NCI-H1436 (cell line): Measurements from ENCODE around the gene SYT10.
A peak's percentile ranks its signal among the peaks of the same experiment; 100 is the strongest.
"Not testable (repeated sequence)": the region's sequence is repeated elsewhere in the genome, so short reads cannot be mapped to it uniquely, and the experiment has no call there.

Source experiments
- DNase-seq: peaks from one replicate; lab custom pipeline; 2025; lab: John Stamatoyannopoulos, UW

SYT10 gene, protein sequence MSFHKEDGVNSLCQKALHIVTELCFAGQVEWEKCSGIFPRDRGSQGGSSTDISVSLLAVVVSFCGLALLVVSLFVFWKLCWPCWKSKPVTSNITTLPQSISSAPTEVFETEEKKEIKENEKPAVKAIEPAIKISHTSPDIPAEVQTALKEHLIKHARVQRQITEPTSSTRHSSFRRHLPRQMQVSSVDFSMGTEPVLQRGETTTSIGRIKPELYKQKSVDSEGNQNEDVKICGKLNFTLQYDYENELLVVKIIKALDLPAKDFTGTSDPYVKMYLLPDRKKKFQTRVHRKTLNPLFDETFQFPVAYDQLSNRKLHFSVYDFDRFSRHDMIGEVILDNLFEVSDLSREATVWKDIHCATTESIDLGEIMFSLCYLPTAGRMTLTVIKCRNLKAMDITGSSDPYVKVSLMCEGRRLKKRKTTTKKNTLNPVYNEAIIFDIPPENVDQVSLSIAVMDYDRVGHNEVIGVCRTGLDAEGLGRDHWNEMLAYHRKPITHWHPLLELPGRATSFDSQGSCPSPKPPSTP

DNA sequence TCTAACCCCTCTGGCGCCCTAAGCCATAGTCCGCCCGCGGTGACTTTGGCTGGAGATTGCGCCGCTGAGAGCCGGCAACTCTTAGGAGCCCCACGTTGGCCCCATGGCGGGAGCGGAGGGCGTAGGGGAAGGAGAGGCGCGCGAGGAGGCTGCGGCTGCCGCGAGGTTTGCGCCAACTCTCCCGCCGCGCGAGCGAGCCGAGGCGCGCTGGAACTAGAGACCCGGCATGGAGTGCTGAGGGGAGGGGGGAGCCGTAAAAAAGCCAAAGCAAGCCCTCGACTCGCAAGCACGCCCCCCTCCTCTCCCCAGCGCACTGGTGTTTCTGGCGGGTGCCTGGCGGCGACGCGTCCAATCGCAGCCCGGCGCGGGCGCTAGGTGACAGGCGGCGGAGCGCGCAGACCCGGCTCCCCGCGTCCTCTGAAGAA lies at the start of gene SYT10:
SYT10 (minus strand) TSS at position 233 of the 425 bp plus-strand sequence. CDS start 297 bp downstream, outside the sequence.
- peak; percentile 80 for DNase-seq

DNA sequence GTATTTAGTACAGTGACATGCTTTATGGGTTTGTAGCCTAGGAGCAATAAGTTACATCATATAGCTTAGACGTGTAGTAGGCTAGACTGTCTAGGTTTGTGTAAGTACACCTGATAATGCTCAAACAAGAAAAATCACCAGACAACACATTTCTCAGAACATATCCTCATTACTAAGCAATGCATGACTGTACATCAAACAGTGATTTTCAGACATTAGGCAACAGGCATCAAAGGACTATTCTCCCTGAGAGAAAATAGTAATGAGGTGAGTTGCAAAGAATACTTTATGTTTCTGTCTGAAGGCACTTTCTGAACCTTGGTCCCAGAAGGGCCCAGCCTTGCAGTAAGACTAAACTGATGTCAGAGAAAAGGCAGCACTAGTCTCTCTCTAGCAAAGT lies 48.4 kb upstream of the SYT10 start:
- no peak for DNase-seq

DNA sequence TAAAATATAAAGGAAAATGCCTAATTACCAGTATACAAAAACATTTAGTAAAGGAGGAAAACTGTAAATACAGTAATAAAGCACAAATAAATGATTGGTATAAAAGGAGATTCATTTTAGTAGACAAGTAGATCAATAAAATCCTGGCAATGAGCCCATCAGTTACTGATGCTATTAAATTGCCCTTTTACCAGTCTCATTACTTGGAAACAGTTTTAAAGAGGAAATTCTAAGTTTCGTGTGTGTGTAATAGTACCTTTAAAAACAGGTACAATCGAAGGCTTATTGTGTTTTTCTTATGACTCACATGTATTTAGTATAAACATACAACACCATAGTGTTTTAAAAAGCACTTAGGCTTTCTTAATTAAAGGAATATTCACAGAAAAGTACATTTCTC lies 46.4 kb upstream of the SYT10 start:
- peak; percentile 5 for DNase-seq

DNA sequence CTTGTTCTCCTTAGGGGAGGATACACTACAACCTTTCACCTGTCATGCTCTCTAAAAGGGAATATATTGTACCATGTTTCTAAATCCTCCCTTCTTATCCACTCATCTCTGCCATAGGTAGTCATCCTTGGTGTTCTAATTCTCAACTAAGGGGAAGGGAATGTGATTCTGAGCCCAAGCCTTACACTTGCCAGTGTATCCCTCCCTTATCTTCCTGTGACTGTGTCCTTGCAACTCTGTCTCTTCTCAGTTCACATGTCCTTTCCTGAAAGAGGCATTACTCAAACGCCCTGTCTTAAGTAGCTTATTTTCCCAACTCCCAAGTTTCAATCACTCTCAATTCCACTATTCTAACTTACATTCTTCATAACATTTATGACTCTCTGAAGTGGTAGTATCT lies 44.5 kb upstream of the SYT10 start:
- no peak for DNase-seq

DNA sequence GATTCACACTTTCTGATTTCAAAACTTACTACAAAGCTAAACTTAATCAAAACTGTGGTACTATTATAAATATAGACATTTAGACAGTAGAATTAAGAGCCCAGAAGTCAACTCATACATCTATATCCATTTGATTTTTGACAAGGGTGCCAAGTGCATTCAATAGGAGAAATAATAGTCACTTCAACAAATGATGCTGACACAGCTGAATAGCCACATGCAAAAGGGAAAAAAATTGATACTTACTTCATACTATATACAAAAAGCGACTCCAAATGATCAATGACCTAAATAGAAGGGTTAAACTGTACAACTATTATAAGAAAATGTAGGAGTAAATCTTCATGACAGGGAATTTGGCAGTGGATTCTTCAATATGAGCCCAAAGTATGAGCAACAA lies 40.7 kb upstream of the SYT10 start:
- DNase-seq: no peak

DNA sequence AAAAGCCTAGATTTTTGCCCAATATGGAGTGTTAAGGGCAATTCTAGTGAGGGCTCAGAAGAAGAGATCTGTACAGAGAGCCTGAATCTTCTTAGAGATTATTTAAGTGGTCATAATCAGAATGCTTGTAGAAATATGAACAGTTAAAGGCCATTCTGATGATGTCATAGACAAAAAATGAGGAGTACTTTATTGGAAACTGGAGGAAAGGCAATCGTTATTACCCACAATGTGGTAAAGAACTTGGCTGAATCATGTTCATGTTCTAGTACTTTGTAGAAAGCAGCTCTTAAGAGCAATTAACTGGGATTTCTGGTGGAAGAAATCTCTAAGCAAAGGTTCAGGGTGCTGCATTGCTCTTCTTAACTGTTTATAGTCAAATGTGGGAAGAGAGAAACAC lies 36.4 kb upstream of the SYT10 start:
- DNase-seq: no peak

DNA sequence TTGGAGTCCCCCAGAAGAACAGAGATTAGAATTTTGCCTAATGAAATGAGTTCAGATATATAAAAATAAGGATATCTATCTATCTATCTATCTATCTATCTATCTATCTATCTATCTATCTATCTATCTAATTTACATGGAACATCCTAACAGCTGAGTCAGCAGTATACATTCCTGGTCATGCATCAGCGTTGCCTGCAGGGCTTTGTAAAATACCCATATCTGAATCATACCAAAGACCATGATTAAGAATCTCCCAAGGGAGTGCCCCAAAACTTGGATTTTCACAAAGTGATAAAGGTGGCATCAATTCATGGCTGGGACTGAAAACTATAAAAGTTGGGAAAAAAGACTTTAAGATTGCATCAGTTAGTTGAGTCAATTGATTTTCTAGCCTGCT lies 32.7 kb upstream of the SYT10 start:
- DNase-seq: no peak

DNA sequence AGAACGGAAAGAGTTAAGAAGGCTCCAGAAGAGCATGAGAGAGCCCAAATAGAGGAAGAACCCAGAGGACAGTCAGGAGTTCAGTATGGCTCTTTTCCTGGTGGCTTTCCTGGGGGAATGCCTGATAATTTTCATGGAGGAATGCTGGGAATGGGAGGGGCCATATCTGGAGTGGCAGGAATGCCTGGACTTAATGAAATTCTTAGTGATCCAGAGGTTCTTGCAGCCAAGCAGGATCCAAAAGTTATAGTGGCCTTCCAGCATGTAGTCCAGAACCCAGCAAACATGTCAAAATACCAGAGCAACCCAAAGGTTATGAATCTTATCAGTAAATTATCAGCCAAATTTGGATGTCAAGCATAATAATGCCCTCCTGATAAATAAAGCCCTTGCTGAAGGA lies 15.5 kb upstream of the SYT10 start:
- no peak for DNase-seq

DNA sequence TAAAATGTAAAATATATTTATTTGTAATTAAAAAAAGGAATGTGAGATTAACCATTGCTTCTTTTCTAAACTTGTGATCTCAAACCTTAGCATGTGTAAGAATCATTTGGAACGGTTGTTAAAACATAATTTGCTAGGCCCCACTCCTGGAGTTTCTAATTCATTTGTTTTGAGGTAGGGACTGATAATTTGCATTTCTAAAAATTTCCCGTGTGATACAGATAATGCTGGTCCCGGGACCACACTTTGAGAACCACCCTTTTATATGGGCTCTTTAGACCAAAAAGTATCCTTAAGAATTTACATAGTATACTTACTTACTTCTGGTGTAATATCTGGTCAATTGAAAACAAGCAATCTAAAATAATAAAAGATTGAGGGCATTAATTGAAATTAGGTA lies 10.9 kb upstream of the SYT10 start:
- no peak for DNase-seq

DNA sequence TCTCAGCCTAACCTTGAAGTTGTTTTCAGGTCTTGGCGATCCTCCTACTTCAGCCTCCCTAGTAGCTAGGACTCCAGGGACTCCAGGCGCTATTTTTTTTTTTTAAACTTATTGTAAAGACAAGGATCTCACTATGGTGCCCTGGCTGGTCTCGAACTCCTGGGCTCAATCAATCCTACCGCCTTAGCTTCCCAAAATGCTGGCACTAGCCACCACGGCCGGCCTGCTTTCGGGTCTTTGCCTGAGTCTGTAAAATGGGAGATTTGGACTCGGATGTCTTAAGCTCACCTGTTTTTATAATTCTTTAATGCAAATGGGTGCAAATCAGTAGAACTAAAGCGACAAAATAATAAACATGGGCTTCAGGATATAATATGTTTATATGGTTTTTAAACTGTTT lies 858 bp upstream of the SYT10 start:
- no peak for DNase-seq

DNA sequence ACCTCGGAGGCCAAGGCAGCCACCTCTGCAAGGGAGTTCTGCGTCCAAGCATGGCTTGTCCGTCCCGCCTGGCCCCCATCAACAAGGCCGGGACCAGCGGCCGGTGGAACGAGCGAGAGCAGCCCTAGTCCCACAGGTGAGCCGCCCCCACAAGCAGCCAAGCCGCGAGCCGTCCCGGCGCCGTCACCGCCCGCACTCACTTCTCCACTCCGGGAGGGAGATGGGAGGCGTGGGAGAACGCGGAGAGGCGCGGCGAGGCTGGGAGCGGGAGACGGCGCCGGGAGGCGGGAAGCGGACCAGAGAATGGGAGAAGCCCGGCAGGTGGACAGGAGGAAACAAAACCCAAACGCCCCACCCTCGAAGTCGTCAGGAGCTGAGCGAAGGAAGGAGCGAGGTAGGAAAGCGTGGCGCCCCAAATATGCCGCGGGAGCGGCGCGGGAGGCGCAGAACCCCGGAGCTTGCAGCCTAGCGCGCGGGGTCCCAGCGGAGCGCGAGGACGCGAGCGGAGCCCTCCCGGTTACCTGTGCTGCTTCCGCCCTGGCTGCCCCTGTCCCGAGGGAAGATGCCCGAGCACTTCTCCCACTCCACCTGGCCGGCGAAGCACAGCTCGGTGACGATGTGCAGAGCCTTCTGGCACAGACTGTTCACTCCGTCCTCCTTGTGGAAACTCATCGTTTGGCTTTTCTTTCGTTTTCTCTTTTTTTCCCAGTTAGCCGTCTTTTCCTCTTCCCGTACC lies 600 bp downstream of the SYT10 start:
- DNase-seq: peak; percentile 38

DNA sequence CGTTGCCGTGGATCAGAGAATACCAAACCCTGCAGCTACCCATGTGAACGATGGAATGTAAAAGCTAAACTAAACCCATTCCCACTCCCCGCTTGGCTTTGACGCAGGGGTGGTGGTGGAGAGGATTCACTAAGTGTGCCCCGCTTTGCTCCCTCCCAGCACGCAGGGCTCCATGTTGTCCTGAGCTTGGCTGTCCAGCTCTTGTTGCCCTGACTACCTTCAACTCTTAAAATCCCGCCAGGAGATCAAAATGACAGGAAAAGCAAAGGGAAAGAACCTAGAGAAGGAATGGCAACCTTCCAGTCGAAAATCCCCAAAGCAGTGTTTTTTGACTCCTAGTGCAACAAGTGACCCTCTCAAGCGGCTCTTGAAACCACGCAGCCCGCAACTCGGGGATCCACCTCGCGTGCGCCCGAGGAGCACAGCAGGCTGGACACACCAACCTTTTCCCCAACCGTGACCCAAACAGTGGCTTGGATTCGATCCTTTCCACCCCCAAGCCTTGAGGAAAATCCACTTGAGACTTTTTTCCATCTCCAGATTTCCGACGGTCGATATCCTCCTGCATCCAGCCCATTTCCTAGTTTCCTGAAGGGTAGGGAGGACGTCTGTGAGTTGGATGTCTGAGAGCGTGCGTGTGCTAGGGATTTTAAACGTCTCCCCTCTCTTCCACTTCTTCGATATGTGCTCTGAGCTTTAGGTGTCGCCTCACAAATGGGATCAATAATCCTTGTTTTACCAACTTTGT lies 1.4 kb downstream of the SYT10 start:
- no peak for DNase-seq

DNA sequence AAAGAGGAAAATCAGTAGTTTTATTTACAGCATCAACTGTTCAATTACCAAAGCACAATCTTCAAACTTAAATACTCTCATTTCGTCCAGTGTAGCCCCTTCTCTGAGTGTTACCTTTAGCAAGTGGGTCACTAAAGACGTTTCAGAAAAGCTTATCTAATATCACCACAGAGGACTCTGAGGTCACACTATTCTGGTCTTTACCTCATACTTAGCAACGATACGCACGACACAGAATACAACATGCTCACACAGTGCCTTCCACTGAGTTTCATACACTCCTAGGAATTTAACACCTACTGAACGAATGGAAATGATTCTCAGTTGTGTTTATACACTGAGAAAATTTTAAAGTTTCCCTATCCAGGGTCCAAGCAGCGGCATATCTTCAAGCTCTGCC lies 2.0 kb downstream of the SYT10 start:
- DNase-seq: no peak

DNA sequence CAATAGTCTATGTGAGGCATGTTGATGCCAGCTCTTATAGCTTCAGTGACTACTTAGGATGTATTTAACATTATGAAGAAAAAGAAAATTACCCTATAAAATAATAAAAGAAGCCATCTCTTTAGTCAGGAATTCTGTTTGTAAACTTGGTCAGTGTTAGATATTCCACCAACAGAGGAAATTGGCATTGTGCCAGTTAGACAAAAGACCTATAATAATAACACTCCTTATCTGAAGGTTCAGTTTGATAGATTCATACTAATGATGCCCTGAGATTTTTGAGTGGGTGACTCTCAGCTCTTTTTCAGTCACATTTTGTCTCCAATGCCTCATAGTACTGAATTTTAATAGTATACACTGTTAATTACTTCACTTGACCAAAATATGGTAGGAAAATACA lies 6.6 kb downstream of the SYT10 start:
- no peak for DNase-seq

DNA sequence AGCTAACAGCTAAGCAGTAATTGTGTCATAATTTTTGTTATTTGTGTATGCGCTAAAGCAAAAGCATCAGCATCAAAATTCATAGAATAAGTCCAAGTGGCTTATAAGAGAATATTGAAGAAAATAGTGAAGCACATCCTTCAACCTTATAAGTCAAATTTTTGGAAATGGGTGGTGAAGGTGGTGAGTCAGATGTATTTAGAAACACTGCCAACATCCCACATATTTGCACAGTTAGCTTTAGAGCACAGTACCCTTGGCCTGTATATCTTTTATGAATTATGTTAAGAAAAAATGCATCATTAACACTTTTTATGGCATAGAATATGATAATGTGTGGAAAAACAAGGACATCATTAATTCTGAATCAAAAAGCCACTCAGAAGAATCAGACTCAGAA lies 8.0 kb downstream of the SYT10 start:
- DNase-seq: no peak

DNA sequence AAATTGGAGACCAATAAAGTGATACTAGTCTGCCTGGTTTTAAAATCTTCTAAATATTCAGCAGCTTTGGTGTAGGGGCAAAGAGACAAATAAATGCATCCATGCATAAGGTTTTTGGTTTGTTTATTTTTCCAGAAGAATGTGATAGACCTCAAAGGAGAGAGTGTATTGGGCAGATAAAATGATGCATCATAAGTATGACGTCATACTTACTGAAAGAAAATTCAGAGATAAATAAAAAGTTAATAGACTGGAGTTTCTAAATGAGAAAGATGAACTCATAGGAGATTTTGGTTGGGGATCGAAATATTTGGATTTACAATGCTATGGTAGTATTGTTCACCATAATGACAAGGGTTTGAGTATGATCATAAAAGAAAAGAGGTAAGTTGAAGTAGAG lies 10.2 kb downstream of the SYT10 start:
- DNase-seq: no peak

DNA sequence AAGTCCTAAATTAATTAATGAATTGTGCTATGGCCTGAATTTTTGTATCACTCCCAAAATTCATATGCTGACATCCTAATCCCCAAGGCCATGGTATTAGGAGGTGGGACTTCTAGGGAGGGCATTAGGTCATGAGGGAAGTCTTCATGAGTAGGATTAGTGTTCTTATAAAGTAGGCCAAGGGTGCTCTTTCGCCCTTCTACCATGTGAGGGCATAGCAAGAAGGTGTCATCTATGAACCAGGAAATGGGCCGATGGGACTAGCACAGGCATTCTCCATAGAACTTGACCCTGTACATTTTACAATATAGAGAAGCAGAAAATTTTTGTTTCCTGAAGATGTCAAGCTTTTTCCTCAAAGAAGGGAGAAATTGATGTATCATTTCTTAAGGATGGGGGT lies 12.5 kb downstream of the SYT10 start:
- no peak for DNase-seq

DNA sequence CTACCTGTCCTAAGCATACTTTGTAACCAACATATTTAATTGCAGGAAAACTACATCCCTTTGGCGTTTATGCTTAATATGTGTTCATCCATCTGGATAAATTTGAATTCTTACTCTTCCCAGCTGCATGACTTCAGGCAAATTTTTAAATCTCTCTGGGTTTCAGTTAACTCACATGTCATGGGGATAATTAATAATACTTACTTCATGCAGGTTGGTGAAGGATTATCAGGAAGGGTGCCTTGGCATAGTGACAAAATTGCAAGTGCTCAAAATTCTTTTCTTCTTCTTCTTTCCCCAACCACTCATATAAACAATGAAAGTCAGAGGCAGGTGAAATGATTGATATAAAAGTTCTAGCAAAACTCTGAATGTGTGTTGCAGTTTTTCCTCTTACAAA lies 15.9 kb downstream of the SYT10 start:
- no peak for DNase-seq

DNA sequence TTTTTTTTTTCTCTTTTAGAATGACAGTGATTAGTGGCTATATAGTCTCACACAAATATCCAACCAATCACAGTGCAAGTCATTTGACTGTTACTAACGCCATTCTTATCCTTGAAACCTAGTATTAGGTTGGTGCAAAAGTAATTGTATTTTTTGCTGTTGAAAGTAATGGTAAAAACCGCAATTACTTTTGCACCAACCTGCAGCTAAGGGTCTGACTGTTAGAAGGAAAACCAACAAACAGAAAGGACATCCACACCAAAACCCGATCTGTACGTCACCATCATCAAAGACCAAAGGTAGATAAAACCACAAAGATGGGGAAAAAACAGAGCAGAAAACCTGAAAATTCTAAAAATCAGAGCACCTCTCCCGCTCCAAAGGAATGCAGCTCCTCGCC lies 27.2 kb downstream of the SYT10 start:
- DNase-seq: not testable (repeated sequence)

DNA sequence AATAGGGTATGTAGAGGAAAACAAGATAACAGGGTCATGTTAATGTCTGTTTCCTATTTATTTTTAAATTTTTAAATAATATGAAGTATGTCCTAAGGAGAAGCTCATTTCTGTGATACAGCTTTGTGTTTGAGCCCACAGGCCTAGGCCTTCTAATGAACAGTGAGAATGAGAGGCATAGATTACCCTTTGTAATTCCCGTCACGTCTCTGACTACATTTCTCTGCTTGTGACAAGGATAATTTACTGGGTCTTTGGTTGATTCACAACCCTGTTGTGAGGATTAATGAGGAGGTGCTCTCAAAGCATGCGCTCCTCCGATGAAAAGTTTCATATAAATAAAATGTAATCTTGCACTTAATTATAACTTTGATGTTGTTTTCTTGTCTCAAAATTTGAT lies 56.1 kb downstream of the SYT10 start:
- no peak for DNase-seq

DNA sequence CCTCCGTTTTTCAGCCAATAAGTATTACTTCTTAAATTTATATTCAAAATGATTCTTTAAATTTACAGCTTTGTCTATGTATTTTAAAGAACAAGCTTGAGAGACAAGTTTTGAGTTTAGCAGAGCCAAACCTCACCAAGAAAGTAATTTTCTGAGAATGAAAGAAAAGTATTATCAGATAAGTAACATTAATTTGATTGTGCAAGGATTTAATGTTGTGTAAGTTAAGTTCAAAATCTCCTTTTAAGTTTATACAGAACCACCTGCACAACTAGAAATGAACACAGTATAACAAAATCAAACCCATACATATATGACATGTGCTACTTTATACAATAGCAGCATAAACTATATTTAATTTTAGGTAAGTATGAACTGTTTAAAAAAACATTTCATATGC lies 63.5 kb downstream of the SYT10 start:
- DNase-seq: no peak

DNA sequence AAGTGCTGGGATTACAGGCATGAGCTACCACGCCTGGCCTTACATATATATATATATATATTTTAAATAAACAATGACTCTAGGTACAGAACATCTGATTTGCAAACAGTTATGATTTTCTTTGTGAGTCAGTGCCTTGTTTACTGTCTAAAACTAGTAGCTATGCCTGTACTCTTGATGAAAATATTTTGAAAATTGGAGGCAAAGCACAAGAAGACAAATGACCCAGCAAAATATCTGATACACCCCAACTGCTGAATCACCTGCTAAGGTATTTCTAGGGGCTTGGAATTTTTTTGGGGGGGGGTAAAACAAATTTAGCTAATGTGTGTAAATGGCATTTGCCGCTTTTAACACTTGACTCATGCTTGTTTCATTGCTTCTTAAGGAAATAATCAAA lies 69.3 kb downstream of the SYT10 start:
- DNase-seq: no peak

DNA sequence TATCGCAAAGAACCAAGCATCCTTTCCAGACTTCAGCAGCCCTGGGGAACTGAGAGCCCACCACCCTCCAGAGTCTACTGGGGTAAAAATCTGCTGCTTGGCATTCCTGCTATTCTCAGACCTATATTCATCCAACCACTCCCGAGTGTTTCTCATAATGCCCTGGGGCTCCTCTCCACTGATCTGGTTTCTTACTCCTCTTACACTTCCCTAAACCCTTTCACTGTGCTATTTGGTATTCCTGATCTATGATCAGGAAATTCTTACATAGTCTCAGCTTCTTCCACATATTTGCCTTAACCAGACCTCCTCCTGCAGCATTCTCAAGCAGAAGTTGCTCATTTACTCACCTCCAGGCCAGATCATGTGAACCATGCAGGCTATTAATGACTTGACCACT lies 82.4 kb downstream of the SYT10 start:
- no peak for DNase-seq
